Testis (tissue), 2 donors: ENCODE data around the gene SEMA6C.

Source experiments
- CTCF ChIP-seq, 3 experiments: fragments of 450-650 bp in 2 of 3; fragments of 200-600 bp in 1 of 3; sonication (generic) in 1 of 3; IDR thresholded peaks; one replicate each; pipeline ENCODE4 v1.5.1; 2016 to 2019; ENCODE audit warnings: antibody characterized with exemption in 3 of 3, mild to moderate bottlenecking in 2 of 3, moderate library complexity in 1 of 3
- POLR2A ChIP-seq: fragments of 450-650 bp; IDR thresholded peaks from one replicate; pipeline ENCODE4 v1.6.1; 2017; ENCODE audit warnings: antibody characterized with exemption, mild to moderate bottlenecking, moderate library complexity

DNA sequence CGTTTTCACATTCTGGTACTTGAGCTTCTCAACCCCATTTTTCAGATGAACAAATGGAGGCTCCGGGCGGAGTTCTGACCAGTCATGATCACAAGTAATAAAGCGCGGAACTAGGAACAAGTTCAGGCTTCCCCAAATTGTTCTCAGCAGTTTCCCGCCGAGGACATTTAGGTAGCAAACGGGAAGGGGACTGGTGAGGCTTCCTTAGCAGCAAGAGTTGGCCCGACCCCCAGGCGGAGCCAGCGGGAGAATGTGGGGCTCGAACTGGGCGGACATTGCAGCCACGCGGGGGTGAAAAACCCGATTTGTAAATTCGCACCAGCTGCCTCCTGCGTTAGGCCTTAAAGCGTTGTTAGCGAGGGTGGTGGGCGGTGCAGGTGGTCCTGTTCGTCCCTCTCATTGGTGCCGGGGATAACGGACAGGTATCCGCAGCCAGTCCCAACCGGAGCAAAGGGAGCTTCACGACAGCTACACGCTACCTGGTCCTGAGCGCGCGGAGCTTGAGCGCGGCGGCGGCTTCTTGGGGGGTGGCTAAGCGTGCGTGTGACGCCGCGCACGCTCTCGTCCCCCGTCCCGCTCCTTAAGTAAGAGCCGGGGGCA lies 15.3 kb downstream of the SEMA6C start:
- TF ChIP-seq POLR2A (no peak), CTCF (IDR thresholded peaks at IDR 0.05) (no peak)
